Gastrocnemius medialis (tissue), 4 donors: ENCODE measurements around the gene GATA1. TPM values are rescaled to one million over a fixed set of nuclear protein-coding genes. Genes with fewer than 3 reads are reported as not detected.

Source experiments
- ATAC-seq, 2 donors: fragments of 150-250 bp; one replicate each; pipeline ENCODE4 v1.9.1; 2016
- DNase-seq, 2 donors: peaks; one replicate each; pipeline ENCODE4 v3.0.0-alpha.2; 2019
- H3K27ac ChIP-seq, 4 donors: fragments of 200-600 bp; sonication (generic); 1 replicate in 1 of 4; 2 replicates in 3 of 4; pipeline ENCODE4 v1.5.1; 2016 to 2018; ENCODE audit warnings: mild to moderate bottlenecking in 2 of 4, moderate library complexity in 1 of 4
- H3K27me3 ChIP-seq, 3 donors: fragments of 200-600 bp; sonication (generic) in 2 of 3; 1 replicate in 1 of 3; 2 replicates in 2 of 3; pipeline versions ENCODE4 v1.5.1 to v1.6.0; 2016 to 2019; ENCODE audit warnings: mild to moderate bottlenecking in 1 of 3, moderate library complexity in 1 of 3
- H3K36me3 ChIP-seq, 2 donors: fragments of 200-600 bp; sonication (generic) in 1 of 2; one replicate each; pipeline ENCODE4 v1.5.1; 2017 to 2018
- H3K4me1 ChIP-seq, 2 donors: fragments of 200-600 bp; sonication (generic) in 1 of 2; one replicate each; pipeline ENCODE4 v1.5.1; 2016 to 2017; ENCODE audit warnings: mild to moderate bottlenecking in 2 of 2
- H3K4me3 ChIP-seq, 4 donors: fragments of 200-600 bp; sonication (generic) in 3 of 4; 1 replicate in 1 of 4; 2 replicates in 3 of 4; pipeline ENCODE4 v1.5.1; 2016 to 2019; ENCODE audit warnings: mild to moderate bottlenecking in 2 of 4
- H3K9me3 ChIP-seq, 3 donors: fragments of 200-600 bp; sonication (generic) in 2 of 3; 1 replicate in 1 of 3; 2 replicates in 2 of 3; pipeline ENCODE4 v1.5.1; 2016 to 2019
- CTCF ChIP-seq, 5 experiments: fragments of 450-650 bp in 3 of 5; fragments of 200-600 bp in 2 of 5; sonication (generic) in 2 of 5; IDR thresholded peaks in 4 of 5; conservative IDR thresholded peaks in 1 of 5; 1 replicate in 4 of 5; 2 replicates in 1 of 5; pipeline ENCODE4 v1.5.1; 2016 to 2019; ENCODE audit warnings: antibody characterized with exemption in 5 of 5, mild to moderate bottlenecking in 3 of 5, moderate library complexity in 3 of 5
- POLR2A ChIP-seq, 2 donors: fragments of 450-650 bp; IDR thresholded peaks; one replicate each; pipeline ENCODE4 v1.6.1; 2017; ENCODE audit warnings: antibody characterized with exemption in 2 of 2, mild to moderate bottlenecking in 2 of 2, moderate library complexity in 2 of 2
- in situ Hi-C, 4 donors: fragments of 200-750 bp; cut with MboI; loops; one replicate each; pipeline versions ENCODE4 v1.15.0 to v1.8.0; 2017; ENCODE audit warnings: low sequenced_read_pairs in 4 of 4
- intact Hi-C: fragments of 100-400 bp; cut with DNase I; formaldehyde crosslinking; loops from one replicate; pipeline ENCODE4 v1.15.1; 2023; ENCODE audit warnings: low total_unique reads
- total RNA-seq, 4 donors: library from RNA; depleted of rRNA; stranded (reverse); fragments of >200 nt; gene quantifications; one replicate each; pipeline versions ENCODE4 v1.1.0 to v1.2.3, GENCODE V29; 2016

The GATA1 gene
- total RNA-seq, 4 donors from 2014 or later, result not detected

GRCh38 chrX:48784726-48785125 is 1.7 kb upstream of the GATA1 start:
- no peaks in the 10 kb centered on the region for H3K9me3 ChIP-seq
- H3K4me3 ChIP-seq, result no peak overlapping the region
- no peak overlapping the region for H3K27ac ChIP-seq
- no peak for DNase-seq
- intact Hi-C loops (no loop called here), in situ Hi-C loops (no loop called here)
- no peaks in the 10 kb centered on the region for H3K27me3 ChIP-seq
- no peaks in the 10 kb centered on the region for H3K36me3 ChIP-seq
- no peak for TF ChIP-seq POLR2A (IDR thresholded peaks at IDR 0.05)
- no peak for TF ChIP-seq CTCF (IDR thresholded peaks at IDR 0.05 in 4 of 5, conservative IDR thresholded peaks at IDR 0.05 in 1 of 5)
- no peak for ATAC-seq
- H3K4me1 ChIP-seq, result no peaks in the 10 kb centered on the region

GRCh38 chrX:48785186-48785539 is 1.2 kb upstream of the GATA1 start:
- Histone ChIP-seq H3K4me3 (no peak overlapping the region), H3K27me3 (no peaks in the 10 kb centered on the region), H3K4me1 (no peaks in the 10 kb centered on the region), H3K36me3 (no peaks in the 10 kb centered on the region), H3K27ac (no peak overlapping the region), H3K9me3 (no peaks in the 10 kb centered on the region)
- DNase-seq (no peak), ATAC-seq (no peak)
- intact Hi-C loops (no loop called here), in situ Hi-C loops (no loop called here)
- no peak for TF ChIP-seq POLR2A (IDR thresholded peaks at IDR 0.05)
- no peak for TF ChIP-seq CTCF (IDR thresholded peaks at IDR 0.05 in 4 of 5, conservative IDR thresholded peaks at IDR 0.05 in 1 of 5)

GRCh38 chrX:48785540-48786214 is 713 bp upstream of the GATA1 start:
- in situ Hi-C loops, result no loop called here
- no peak overlapping the region for H3K4me3 ChIP-seq
- H3K4me1 ChIP-seq, result no peaks in the 10 kb centered on the region
- no peak for TF ChIP-seq POLR2A (IDR thresholded peaks at IDR 0.05)
- no peak for TF ChIP-seq CTCF (IDR thresholded peaks at IDR 0.05 in 4 of 5, conservative IDR thresholded peaks at IDR 0.05 in 1 of 5)
- no peaks in the 10 kb centered on the region for H3K9me3 ChIP-seq
- ATAC-seq (no peak), DNase-seq (no peak)
- no peak overlapping the region for H3K27ac ChIP-seq
- no peaks in the 10 kb centered on the region for H3K27me3 ChIP-seq
- intact Hi-C loops, result no loop called here
- no peaks in the 10 kb centered on the region for H3K36me3 ChIP-seq

- no peak for ATAC-seq
- no peak for DNase-seq
- intact Hi-C loops (no loop called here), in situ Hi-C loops (no loop called here)
- TF ChIP-seq CTCF (IDR thresholded peaks at IDR 0.05 in 4 of 5, conservative IDR thresholded peaks at IDR 0.05 in 1 of 5), result no peak
- no peak for TF ChIP-seq POLR2A (IDR thresholded peaks at IDR 0.05)
- no peak overlapping the region for H3K4me3 ChIP-seq
- no peaks in the 10 kb centered on the region for H3K27me3 ChIP-seq
- no peaks in the 10 kb centered on the region for H3K9me3 ChIP-seq
- H3K36me3 ChIP-seq, result no peaks in the 10 kb centered on the region
- H3K27ac ChIP-seq, result no peak overlapping the region
- H3K4me1 ChIP-seq, result no peaks in the 10 kb centered on the region
Measured at GRCh38 chrX:48786825-48787504, 575 bp downstream of the GATA1 start.
